NCI-H1436 (cell line): Measurements from ENCODE around the gene FBXW10B.
A peak's percentile ranks its signal among the peaks of the same experiment; 100 is the strongest.
"Not testable (repeated sequence)": the region's sequence is repeated elsewhere in the genome, so short reads cannot be mapped to it uniquely, and the experiment has no call there.

Experiments
- DNase-seq: peaks from one replicate; lab custom pipeline; 2025; lab: John Stamatoyannopoulos, UW

Gene FBXW10B, protein sequence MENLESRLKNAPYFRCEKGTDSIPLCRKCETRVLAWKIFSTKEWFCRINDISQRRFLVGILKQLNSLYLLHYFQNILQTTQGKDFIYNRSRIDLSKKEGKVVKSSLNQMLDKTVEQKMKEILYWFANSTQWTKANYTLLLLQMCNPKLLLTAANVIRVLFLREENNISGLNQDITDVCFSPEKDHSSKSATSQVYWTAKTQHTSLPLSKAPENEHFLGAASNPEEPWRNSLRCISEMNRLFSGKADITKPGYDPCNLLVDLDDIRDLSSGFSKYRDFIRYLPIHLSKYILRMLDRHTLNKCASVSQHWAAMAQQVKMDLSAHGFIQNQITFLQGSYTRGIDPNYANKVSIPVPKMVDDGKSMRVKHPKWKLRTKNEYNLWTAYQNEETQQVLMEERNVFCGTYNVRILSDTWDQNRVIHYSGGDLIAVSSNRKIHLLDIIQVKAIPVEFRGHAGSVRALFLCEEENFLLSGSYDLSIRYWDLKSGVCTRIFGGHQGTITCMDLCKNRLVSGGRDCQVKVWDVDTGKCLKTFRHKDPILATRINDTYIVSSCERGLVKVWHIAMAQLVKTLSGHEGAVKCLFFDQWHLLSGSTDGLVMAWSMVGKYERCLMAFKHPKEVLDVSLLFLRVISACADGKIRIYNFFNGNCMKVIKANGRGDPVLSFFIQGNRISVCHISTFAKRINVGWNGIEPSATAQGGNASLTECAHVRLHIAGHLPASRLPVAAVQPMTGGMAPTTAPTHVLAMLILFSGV

GRCh38 chr17:15619331-15620058 lies at the start of gene FBXW10B:
Gene FBXW10B (minus strand): TSS chr17:15619704. CDS start chr17:15619512, 192 bp downstream.
- not testable (repeated sequence) for DNase-seq

DNA sequence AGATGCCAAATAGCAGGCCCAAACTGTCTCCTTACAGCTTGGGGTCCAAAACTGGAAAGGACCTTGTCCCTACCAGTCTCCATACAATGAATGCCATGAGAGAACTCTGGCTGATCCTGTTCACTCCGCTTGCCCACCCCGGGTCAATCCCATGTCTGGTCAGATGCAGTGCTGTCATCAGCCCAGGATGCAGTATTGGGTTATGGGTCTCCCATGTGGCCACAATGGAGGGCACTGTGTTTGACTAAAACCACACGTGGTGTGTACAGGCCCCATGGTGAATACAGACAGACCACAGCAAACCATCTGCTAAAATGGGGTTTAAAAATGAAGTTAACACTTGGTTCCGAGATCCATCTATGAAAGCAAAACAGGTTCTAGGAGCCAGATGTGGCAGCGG lies 44.2 kb upstream of the FBXW10B start:
- DNase-seq: no peak

- no peak for DNase-seq
Measured at GRCh38 chr17:15663176-15663575, 43.7 kb upstream of the FBXW10B start.

DNA sequence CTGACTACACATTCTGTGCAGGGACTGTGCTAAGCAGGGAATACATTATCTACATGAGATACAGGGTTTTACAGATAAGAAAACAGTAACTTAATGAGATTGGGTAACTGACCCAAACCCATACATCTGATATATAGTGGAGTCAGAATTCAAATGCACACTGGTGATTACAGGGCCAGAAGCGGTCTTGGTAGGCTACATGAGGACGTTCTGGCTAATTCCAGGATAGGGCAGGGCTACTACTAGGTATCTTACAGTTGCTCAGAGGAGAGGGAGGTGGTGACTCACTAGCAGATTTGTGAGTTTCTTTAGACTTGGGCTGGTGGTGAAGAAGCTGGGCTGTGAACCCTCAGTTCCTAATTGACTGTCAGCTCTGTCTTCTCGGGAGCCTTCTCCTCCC lies 43.2 kb upstream of the FBXW10B start:
- no peak for DNase-seq

DNA sequence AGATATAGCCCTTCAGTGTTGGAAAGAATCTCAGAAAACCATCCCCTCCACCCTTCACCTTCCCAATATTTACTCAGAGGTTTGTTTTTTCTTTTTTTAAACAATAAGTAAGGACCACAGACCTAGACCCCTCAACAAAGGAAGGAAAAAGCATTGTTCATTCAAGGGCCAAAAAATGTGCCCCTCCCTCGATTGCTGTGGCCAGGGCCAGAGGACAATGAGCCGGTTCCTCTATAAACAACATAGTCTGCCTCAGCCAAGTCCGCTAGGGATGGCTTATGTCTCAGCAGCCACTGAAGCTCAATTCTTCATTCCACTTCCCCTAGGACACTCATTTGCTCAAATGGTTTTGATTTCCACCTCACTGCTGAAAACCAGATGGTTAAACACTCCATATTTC lies 40.6 kb upstream of the FBXW10B start:
- DNase-seq: no peak

DNA sequence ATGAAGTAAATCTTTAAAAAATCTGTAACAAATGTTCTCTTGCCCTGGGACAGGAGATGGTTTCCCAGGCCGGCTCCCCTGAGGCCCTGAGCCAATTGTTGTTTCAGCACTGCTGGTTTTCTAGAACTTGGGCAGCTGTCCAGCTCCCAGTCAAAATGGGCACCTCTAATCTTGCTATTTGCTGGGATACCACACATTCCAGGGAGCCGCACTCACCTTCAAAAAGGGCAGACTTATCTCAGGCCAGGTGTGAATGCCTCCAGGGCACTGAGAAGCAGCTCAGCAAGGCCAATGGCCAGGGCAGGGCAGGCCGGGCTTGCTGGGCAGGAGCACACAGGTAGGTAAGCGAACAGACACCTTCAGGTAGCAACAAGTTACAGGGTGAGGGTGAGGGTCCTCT lies 40.2 kb upstream of the FBXW10B start:
- no peak for DNase-seq

- DNase-seq: no peak
Measured at GRCh38 chr17:15659236-15659635, 39.7 kb upstream of the FBXW10B start.

GRCh38 chr17:15658296-15658695 lies 38.8 kb upstream of the FBXW10B start:
- no peak for DNase-seq

- DNase-seq: no peak
Measured at GRCh38 chr17:15657868-15658267, 38.4 kb upstream of the FBXW10B start.

- no peak for DNase-seq
Measured at GRCh38 chr17:15654886-15655561, 35.5 kb upstream of the FBXW10B start.

GRCh38 chr17:15654401-15654800 lies 34.9 kb upstream of the FBXW10B start:
- DNase-seq: not testable (repeated sequence)

GRCh38 chr17:15652960-15653359 lies 33.5 kb upstream of the FBXW10B start:
- DNase-seq: no peak

DNA sequence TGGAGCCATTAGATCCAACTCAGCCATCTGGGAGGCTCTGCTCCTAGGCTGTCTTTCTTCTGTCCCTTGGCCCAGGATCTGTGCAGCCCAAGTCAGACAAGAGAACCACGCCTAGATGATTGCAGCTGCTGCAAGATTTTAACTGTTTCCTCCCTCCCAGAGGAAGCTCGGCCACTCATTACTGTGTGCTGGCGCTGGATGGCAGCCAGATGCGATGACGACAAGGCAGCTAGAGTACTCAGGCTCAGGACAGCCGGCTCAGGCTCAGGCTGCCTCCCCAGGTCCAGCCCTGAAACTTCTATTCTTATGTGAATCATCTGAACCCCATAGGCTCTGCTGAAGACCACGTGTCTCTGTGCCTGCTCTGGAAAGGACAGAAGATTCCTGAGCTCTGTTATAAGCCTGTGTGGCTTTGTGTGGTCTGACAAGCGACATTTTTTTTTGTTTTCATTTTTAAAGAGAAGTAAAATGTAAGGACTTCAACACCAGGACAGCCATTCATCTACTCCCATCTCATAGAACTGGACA lies 32.1 kb upstream of the FBXW10B start:
- peak; percentile 70 for DNase-seq

DNA sequence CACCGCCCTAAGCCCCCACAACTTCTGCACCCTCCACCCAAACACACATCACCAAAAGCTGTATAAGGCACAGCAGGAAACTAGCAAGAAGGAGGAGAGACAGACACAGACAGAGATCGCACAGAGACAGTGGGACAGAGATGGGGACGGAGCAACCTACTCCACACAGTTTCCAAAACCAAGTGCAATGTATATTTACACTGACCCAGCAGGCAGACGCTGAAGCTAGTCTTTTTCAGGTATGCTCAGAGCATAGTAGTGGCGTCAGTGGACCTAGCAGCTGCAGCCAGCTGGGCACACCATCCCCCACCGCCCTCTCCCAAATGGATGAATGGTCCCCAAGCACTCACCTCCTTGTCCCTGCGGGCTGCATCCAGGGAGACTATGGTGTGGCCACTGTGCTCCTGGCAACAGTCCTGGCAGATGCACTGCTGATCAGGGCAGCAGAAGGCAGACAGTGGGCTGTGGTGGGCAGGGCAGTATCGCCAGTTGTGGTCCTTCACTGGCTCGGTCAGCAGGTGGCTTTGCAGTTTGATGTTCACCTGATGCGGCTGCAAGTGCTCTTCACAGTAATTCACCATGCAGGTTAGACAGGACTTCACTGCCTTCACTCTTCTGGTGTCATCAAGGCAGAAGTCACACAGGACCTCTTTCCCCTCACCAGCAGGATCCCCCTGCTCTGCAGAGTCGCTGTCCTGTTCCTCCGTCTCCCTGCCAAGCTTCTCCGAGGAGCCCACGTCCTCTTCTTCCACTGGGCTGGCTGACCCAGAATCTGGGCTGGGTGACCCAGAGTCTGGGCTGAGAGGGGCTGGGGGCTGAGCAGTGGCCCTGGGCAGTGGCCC lies 31.5 kb upstream of the FBXW10B start:
- no peak for DNase-seq

GRCh38 chr17:15649861-15650421 lies 30.4 kb upstream of the FBXW10B start:
- DNase-seq: no peak

DNA sequence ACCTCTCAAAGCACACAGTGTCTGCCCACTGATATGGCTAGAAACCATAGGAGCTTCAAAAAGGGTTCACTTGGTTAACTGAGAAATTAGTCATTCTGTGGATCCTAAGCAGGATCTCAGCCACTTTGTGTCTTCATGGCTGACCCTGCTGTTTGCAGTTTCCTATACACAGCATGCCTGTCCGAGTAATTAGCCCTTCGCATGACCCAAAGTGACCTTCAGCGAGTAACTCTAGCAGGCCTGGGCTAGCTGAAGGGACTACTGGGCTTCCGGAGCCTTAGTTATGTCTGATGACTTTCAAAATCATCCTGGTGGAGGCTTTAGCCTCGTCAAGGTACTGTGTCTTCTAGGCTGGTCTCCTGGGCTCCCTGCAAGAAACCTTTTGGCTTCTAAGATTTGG lies 28.9 kb upstream of the FBXW10B start:
- no peak for DNase-seq

- not testable (repeated sequence) for DNase-seq
Measured at GRCh38 chr17:15645942-15646312, 26.4 kb upstream of the FBXW10B start.

- DNase-seq: not testable (repeated sequence)
Measured at GRCh38 chr17:15645099-15645941, 25.8 kb upstream of the FBXW10B start.

DNA sequence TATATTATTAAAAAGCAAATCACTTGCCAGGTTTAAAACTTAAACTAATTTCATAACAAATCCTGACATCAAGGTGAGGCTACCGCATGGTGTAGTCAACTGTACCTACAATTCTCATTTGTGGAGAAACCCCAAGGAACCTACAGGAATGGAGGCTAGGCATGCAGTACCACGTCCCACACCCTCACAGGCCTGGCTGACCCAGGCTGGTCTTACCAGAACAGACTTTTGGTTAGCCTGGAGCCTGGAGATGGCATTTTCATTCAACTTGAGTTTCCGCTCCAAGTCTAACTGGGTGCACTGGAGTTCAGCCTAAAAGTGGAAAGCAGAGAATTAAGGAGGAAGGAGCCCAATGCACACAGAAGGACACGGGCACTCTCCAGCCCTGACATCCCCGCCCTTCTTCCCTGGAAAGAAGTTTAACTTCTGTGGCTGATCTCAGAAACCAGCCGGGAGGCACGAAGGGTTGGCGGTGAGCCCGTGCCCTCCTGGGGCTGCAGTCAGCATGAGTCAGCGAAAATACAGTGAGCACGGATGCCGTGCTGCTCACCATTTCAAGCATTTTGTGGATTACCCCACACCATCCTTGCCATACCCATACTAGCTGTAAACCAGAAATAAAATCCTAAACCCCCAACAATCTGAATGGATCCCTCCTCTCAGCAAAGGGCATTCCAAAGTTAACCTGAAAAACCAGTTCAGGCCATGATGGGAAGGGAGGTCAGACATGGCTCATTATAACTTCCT lies 23.2 kb upstream of the FBXW10B start:
- not testable (repeated sequence) for DNase-seq
